IMR-90 (cell line): ENCODE results near the gene GUCD1. TPM values are rescaled to one million over a fixed set of nuclear protein-coding genes. Genes with fewer than 3 reads are reported as not detected.

Experiments
- ATAC-seq: fragments of 200-7000 bp; cut with Tn5 transposase; 2 replicates; pipeline ENCODE4 v1.9.1; 2020; ENCODE audit warnings: low read depth, mild to moderate bottlenecking, moderate library complexity
- BruUV-seq: library from RNA; stranded (reverse); fragments of 400-500 nt; replicated peaks from 2 replicates; lab custom pipeline; 2021; lab: Mats Ljungman, UMichigan
- CTCF ChIA-PET: fragments of 300-600 bp; formaldehyde crosslinking; extraction: SDS; loops from one replicate; lab custom pipeline; 2021; ENCODE audit warnings: antibody characterized with exemption; lab: Yijun Ruan, JAX
- POLR2A ChIA-PET: fragments of 300-600 bp; sonication (Branson Sonifier 250); formaldehyde crosslinking; loops from one replicate; lab custom pipeline; 2022; ENCODE audit warnings: antibody characterized with exemption; ENCODE audit not compliant: unreplicated experiment; lab: Charles Lee
- DNase-seq: peaks from one replicate; pipeline ENCODE4 v3.0.0; 2013
- H2AFZ ChIP-seq: replicated peaks from 2 replicates; pipeline ENCODE3; 2013; ENCODE audit warnings: low read length, mild to moderate bottlenecking; ENCODE audit not compliant: poor library complexity
- H2AK5ac ChIP-seq: 2 replicates; pipeline ENCODE4 v1.6.1; 2013; ENCODE audit warnings: low read depth, low read length, inconsistent platforms
- H2AK9ac ChIP-seq: replicated peaks from 2 replicates; pipeline ENCODE3; 2013; ENCODE audit warnings: mild to moderate bottlenecking, low read depth, low read length, moderate library complexity; ENCODE audit not compliant: poor library complexity
- H2BK120ac ChIP-seq: 2 replicates; pipeline ENCODE4 v1.6.1; 2013; ENCODE audit warnings: low read depth, low read length, inconsistent platforms
- H2BK15ac ChIP-seq: 3 replicates; pipeline ENCODE4 v1.6.1; 2013; ENCODE audit warnings: low read depth, low read length, inconsistent platforms
- H2BK20ac ChIP-seq: 2 replicates; pipeline ENCODE4 v1.6.1; 2013; ENCODE audit warnings: low read depth, mild to moderate bottlenecking, inconsistent platforms, low read length, moderate library complexity
- H2BK5ac ChIP-seq: 2 replicates; pipeline ENCODE4 v1.6.1; 2013; ENCODE audit warnings: mild to moderate bottlenecking, low read depth, low read length, inconsistent platforms; ENCODE audit not compliant: poor library complexity, severe bottlenecking
- H3K14ac ChIP-seq: replicated peaks from 2 replicates; pipeline ENCODE4 v1.6.1; 2013; ENCODE audit warnings: low read depth, low read length, inconsistent platforms
- H3K18ac ChIP-seq: 2 replicates; pipeline ENCODE4 v1.6.1; 2013; ENCODE audit warnings: low read depth, low read length, control low read depth
- H3K23ac ChIP-seq: 2 replicates; pipeline ENCODE4 v1.6.1; 2013; ENCODE audit warnings: low read depth, low read length, inconsistent platforms
- H3K27ac ChIP-seq: 2 replicates; pipeline ENCODE4 v1.5.1; 2013; ENCODE audit warnings: mild to moderate bottlenecking, control low read depth, low read length; ENCODE audit not compliant: insufficient read depth
- H3K27me3 ChIP-seq: 2 replicates; pipeline ENCODE4 v1.6.1; 2013; ENCODE audit warnings: low read length; ENCODE audit not compliant: control insufficient read depth, insufficient read depth
- H3K36me3 ChIP-seq: 2 replicates; pipeline ENCODE4 v1.6.1; 2013; ENCODE audit warnings: low read length, mixed read lengths; ENCODE audit not compliant: control insufficient read depth, insufficient read depth
- H3K4ac ChIP-seq: 2 replicates; pipeline ENCODE4 v1.6.1; 2013; ENCODE audit warnings: low read depth, low read length, inconsistent platforms
- H3K4me1 ChIP-seq: 2 replicates; pipeline ENCODE4 v1.6.1; 2013; ENCODE audit warnings: low read length, mixed read lengths; ENCODE audit not compliant: control insufficient read depth, insufficient read depth
- H3K4me2 ChIP-seq: 2 replicates; pipeline ENCODE4 v1.6.1; 2013; ENCODE audit warnings: low read depth, mild to moderate bottlenecking, control low read depth, low read length, moderate library complexity
- H3K4me3 ChIP-seq: 2 replicates; pipeline ENCODE4 v1.5.1; 2013; ENCODE audit warnings: low read depth, mild to moderate bottlenecking, control low read depth, low read length, moderate library complexity; ENCODE audit not compliant: insufficient read depth
- H3K56ac ChIP-seq: 2 replicates; pipeline ENCODE4 v1.6.1; 2013; ENCODE audit warnings: low read length, inconsistent platforms; ENCODE audit not compliant: insufficient read depth; ENCODE audit errors: extremely low read depth
- H3K79me1 ChIP-seq, 2 experiments: 2 replicates each; pipeline ENCODE4 v1.6.1; 2013; ENCODE audit warnings: low read length in 2 of 2, inconsistent platforms in 1 of 2, low read depth in 1 of 2
- H3K9ac ChIP-seq: 2 replicates; pipeline ENCODE4 v1.6.1; 2013; ENCODE audit warnings: low read depth, low read length, control low read depth
- H3K9me1 ChIP-seq: 2 replicates; pipeline ENCODE4 v1.6.1; 2013; ENCODE audit warnings: low read length, inconsistent platforms; ENCODE audit not compliant: insufficient read depth
- H3K9me3 ChIP-seq: 2 replicates; pipeline ENCODE4 v1.6.1; 2013; ENCODE audit warnings: low read length; ENCODE audit not compliant: control insufficient read depth, insufficient read depth
- H4K20me1 ChIP-seq: 2 replicates; pipeline ENCODE4 v1.6.1; 2013; ENCODE audit warnings: low read length, inconsistent platforms; ENCODE audit not compliant: insufficient read depth
- H4K5ac ChIP-seq: 2 replicates; pipeline ENCODE4 v1.6.1; 2013; ENCODE audit warnings: mild to moderate bottlenecking, low read depth, low read length, control low read depth
- H4K8ac ChIP-seq, 2 experiments: 2 replicates each; pipeline ENCODE4 v1.6.1; 2013; ENCODE audit warnings: low read depth in 2 of 2, low read length in 2 of 2, control low read depth in 1 of 2, inconsistent platforms in 1 of 2
- H4K91ac ChIP-seq: 2 replicates; pipeline ENCODE4 v1.6.1; 2013; ENCODE audit warnings: low read depth, low read length, inconsistent platforms; ENCODE audit not compliant: insufficient read depth
- NFE2L2 ChIP-seq: fragments of 150-350 bp; IDR thresholded peaks from 2 replicates; pipeline ENCODE4 v1.6.1; 2016; ENCODE audit warnings: low read depth, mild to moderate bottlenecking, low read length
- WGBS, 2 experiments: methylation state at CpG; one replicate each; pipeline versions ENCODE4 v1.1.5 to v1.1.7; 2013; ENCODE audit warnings: missing lambda C conversion rate in 2 of 2; ENCODE audit not compliant: insufficient read length in 1 of 2; ENCODE audit errors: extremely low coverage in 2 of 2; 5-methylcytosine and 5-hydroxymethylcytosine counted together
- dilution Hi-C: fragments of 300-500 bp; cut with HindIII; formaldehyde crosslinking; loops from one replicate; pipeline ENCODE4 v1.14.3; 2018; ENCODE audit warnings: low sequenced_read_pairs; ENCODE audit not compliant: unreplicated experiment
- in situ Hi-C: fragments of 300-500 bp; cut with MboI; formaldehyde crosslinking; loops from 3 replicates; pipeline ENCODE4 v1.14.3; 2019; ENCODE audit warnings: low sequenced_read_pairs, inconsistent platforms, mixed read lengths
- intact Hi-C: fragments of 100-400 bp; cut with micrococcal nuclease; formaldehyde crosslinking; loops from 2 replicates; pipeline ENCODE4 v1.10.0; 2022
- polyA plus RNA-seq, 3 experiments: library from polyadenylated mRNA; depleted of rRNA; stranded (reverse); fragments of >200 nt; gene quantifications; 2 replicates each; pipeline ENCODE4 v1.2.3, GENCODE V29; 2012; ENCODE audit warnings: low replicate concordance in 1 of 3
- total RNA-seq: library from RNA; depleted of rRNA; stranded (reverse); fragments of >200 nt; gene quantifications from 2 replicates; pipeline ENCODE4 v1.2.3, GENCODE V29; 2012

The GUCD1 gene
- total and polyA plus RNA-seq, 2 of the 4 experiments (the other 2 are of a cell fraction) = 97.6 to 143 TPM

- Histone ChIP-seq H2BK20ac (no peak overlapping the region), H3K18ac (no peak overlapping the region), H3K27ac (no peak overlapping the region), H3K36me3 (no peaks in the 10 kb centered on the region), H3K9me3 (no peaks in the 10 kb centered on the region), H2BK15ac (no peak overlapping the region), H4K5ac (no peak overlapping the region), H4K20me1 (no peaks in the 10 kb centered on the region), H3K79me1 (peaks cover 0 to 8% of the 10 kb centered on the region in 2 experiments; a peak in 2 of 4 replicates), H2BK120ac (no peak overlapping the region), H3K4me3 (no peak overlapping the region), H4K91ac (no peak overlapping the region), H3K23ac (no peak overlapping the region), H2AK9ac (no peak overlapping the region), H3K27me3 (no peaks in the 10 kb centered on the region), H2BK5ac (no peak overlapping the region), H3K14ac (no peak overlapping the region), H3K56ac (no peak overlapping the region), H3K9me1 (peaks cover 11% of the 10 kb centered on the region), H4K8ac (no peak overlapping the region), H2AK5ac (no peak overlapping the region), H3K9ac (no peak overlapping the region), H3K4me1 (no peaks in the 10 kb centered on the region), H3K4me2 (no peak overlapping the region), H3K4ac (no peak overlapping the region), H2AFZ (no peak overlapping the region)
- POLR2A ChIA-PET = no interaction called here
- DNase-seq = no peak
- WGBS, 2 experiments = 80% methylated on average over 2 of the region's 4 CpGs; no CpG with 5 or more reads in 1 of the 2 experiments
- dilution Hi-C loops (no loop called here), in situ Hi-C loops (no loop called here), intact Hi-C loops (no loop called here)
- no TSS peak for BruUV-seq
- no peak for TF ChIP-seq NFE2L2
- CTCF ChIA-PET = no interaction called here
- ATAC-seq = no peak
These were observed 40.9 kb upstream of the GUCD1 start for GRCh38 chr22:24595863-24596262.
